NCI-H460 (cell line): ENCODE data around the gene GFPT1. TPM values are rescaled to one million over a fixed set of nuclear protein-coding genes. Genes with fewer than 3 reads are reported as not detected.
"Not testable (repeated sequence)": the region's sequence is repeated elsewhere in the genome, so short reads cannot be mapped to it uniquely, and the experiment has no call there.

Source experiments
- DNase-seq: peaks from one replicate; pipeline ENCODE4 v3.0.0-alpha.2; 2016; ENCODE audit warnings: low read depth; ENCODE audit errors: extremely low read depth
- total RNA-seq: library from RNA; depleted of rRNA; stranded (reverse); fragments of >200 nt; shearing (Covaris generic); gene quantifications from 2 replicates; pipeline ENCODE4 v1.2.3, GENCODE V29; 2014

GFPT1 gene
- total RNA-seq, 1 experiment from 2014 or later: 169 TPM

DNA sequence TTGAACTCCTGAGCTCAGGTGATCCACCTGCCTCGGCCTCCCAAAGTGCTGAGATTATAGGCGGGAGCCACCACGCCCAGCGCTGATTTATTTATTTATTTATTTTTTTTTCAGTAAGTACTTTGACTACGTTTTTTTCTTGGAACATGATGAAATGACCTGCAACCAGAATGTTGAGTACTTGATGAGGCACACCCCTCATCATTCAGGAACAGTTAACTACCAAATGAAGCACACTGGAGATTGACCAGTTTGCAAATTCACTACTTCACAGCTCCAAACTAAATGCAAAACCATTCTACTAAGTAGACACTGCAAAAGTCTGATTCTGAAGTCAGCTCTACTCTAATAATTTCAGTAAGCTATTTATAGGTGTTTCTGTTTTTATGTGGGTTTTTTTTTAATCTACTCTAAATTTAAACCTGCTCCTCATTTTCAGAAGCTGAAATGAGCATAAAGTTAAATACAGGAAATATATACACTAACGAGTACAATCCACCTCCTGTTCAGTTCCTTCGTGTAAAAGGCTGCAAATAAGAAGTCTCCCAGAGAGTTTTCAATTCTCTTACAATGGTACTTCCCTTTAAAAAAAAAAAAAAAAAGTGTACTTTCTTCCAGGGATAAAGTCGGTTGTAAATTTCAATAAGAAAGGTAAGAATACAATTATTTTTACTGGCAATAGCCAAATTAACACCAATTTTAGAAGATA is 1.4 kb downstream of the GFPT1 start:
- DNase-seq: peak; percentile 92

DNA sequence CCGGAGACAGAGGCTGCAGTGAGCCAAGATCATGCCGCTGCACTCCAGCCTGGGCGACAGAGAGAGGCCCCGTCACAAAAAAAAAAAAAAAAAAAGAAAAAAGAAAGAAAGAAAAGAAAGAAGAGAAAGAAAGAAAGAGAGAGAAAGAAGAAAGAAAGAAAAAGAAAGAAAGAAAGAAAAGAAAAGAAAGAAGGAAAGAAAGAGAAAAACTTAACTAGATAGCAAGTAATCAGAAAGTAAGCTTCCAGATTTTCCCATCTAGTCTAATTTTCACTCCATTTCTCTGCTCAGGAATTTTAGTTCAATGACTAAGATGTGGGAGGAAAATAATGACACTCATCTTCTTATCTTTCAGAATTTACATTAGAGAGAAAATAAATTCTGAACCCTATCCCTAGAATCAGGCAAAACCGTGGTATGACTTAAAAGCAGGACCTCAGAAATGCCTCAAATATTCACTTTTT is 2.4 kb downstream of the GFPT1 start:
- no peak for DNase-seq

- no peak for DNase-seq
These were observed 3.7 kb downstream of the GFPT1 start for GRCh38 chr2:69383176-69383812.

DNA sequence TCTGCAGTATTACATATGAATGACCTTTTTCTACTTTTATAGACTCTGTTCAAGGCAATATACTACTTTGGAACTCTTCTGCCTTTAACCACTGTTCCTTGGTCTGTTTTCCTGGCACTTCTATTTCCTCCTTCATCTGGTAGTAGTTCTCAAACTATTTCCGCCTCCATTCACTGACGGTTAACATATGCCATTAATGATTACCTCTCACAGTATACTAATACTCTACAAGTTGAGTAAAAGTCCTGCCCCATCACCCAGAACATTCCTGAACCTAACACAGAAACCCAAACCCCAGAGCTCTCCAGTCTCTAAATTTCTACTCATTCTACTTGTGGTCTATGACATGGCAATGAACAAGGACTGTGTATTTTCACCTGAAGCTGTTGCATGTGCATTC is 4.5 kb downstream of the GFPT1 start:
- no peak for DNase-seq

- no peak for DNase-seq
These were observed 5.7 kb downstream of the GFPT1 start for GRCh38 chr2:69381337-69381737.

DNA sequence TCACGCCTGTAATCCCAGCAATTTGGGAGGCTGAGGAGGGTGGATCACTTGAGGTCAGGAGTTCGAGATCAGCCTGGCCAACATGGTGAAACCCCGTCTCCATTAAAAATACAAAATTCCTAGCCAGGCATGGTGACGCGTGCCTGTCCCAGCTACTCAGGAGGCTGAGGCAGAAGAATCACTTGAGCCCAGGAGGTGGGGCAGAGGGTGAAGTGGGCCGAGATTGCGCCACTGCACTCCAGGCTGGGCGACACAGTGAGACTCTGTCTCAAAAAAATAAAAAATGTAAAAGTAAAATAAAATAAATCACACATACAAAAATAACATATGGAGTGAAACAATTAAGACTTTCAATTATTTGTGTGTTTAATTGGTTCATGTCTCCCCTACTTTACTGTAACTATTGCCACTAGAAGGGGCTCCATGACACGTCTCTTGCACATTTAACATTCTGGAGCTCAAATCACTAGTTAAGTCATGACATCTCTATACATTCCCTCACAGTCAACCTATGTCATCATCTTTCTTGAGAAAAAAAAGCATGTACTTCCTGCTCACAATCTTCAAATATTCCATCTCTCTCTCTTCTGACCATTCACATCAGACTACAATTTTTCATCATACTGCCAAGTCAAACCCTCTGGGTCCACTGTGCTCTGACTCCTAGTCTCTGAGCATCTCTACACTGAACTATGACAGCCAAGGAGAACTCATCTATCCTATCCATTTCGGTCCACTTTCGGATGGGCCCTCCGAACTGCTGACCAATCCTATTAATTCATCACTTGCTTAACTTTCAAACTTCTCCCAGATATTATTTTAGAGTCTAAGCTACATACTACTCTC is 6.7 kb downstream of the GFPT1 start:
- DNase-seq: no peak

- DNase-seq: no peak
These were observed 10.6 kb downstream of the GFPT1 start for GRCh38 chr2:69376403-69376802.

- peak; percentile 26 for DNase-seq
These were observed 11.3 kb downstream of the GFPT1 start for GRCh38 chr2:69375494-69376353.

DNA sequence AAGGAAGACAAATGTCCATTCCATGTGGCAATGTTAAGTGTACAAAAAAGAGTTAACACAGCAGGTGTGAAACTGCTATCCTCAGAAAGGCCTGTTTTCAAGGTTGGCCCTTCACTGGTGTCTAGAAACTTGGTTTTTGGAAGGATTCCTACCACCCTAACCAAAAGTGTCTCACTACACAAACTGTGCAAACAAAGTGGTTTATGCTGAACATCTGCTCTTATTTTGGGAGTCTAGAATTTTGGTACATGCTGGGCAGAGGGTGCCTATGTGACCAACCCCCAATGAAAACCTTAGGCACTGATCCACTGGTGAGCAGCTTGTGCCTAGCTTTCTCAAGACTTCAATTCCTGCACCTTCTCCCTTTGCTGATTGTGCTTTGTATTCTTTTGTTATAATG is 14.3 kb downstream of the GFPT1 start:
- no peak for DNase-seq

DNA sequence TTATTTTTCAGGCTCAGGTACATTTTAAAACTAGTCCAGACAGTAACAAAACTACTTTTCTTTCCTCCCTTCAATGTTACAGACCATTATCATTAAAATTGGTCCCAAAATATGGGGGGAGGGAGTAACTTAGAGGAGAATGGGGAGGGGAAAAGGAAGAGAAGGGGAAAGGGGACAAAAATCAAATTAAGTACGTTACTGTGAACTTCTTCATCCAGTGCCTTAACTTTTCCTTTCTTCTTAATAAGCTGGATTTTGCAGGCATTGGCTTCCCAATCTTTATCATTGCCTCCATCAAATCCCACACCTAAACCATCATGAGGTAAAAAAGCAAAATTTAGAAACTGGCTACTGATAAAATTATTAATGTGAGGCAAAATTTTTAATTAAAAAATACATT is 17.2 kb downstream of the GFPT1 start:
- DNase-seq: no peak

GRCh38 chr2:69368588-69368987 is 18.4 kb downstream of the GFPT1 start:
- DNase-seq: no peak

DNA sequence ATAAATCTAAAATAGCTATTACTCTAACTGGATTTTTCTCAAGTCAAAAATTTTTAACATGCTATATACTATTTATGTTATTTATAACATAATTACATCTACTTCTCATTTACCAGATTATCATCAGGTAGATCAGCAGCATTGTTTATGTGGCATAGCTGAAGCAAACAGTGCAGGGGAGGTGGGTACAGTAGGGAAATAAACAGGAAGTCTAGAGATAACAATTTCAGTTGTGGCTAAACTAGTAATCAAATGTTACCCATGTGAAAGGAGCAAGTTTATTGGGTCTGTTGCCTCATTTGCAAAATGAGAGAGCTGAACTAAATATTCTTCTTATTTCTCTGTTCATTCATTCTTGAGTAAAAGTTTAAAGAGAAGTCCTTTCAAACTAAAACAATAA is 27.7 kb downstream of the GFPT1 start:
- DNase-seq: no peak

DNA sequence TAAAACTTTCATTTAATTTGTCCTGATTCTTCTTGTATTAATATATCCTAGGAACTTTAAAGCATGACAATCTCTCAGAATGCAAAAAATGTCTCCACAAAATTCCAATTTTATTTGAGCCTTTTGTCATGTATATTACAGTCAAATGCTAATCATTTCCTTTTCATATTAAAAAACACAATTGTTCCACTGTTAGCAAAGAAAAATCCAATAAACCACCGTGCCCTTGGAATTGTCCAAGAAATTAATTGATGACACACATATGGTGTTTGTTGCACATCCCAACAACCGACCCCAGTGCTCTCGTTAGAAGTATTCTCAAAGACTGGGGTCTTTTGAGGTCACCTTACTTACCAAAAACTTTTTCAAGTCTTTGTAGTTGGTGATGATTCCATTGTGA is 28.1 kb downstream of the GFPT1 start:
- DNase-seq: no peak

- DNase-seq: no peak
These were observed 30.6 kb downstream of the GFPT1 start for GRCh38 chr2:69356471-69356870.

DNA sequence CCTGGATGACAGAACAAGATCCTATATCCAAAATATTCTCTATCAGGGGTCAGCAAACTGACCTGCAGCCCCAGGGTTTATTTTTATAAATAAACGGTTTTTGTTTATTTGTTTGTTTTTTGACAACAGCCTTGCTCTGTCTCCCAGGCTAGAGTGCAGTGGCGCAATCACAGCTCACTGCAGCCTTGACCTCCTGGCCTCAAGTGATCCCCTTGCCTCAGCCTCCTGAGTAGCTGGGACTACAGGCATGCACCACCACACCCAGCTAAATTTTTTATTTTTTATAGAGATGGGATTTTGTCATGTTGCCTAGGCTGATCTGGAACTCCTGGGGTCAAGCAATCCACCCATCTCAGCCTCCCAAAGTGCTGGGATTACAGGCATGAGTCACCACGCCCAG is 32.1 kb downstream of the GFPT1 start:
- DNase-seq: not testable (repeated sequence)

- DNase-seq: no peak
These were observed 33.7 kb downstream of the GFPT1 start for GRCh38 chr2:69353360-69353759.

- no peak for DNase-seq
These were observed 38.2 kb downstream of the GFPT1 start for GRCh38 chr2:69348781-69349180.

DNA sequence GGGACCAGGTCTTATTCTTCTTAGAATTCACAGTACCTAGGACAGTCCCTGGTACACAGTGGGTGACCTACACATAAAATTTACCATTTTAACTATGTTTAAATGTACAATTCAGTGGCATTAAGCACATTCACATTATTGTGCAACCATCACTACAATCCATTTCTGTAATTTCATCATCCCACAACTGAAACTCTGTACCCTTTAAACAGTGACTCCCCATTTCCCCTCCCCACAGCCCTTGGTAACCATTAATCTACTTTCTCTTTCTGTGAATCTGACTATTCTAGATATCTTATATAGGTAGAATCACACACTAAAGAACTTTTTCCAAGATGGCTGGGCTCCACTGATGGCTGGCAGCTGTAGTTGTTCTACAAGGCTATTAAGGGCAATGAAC is 41.6 kb downstream of the GFPT1 start:
- no peak for DNase-seq

DNA sequence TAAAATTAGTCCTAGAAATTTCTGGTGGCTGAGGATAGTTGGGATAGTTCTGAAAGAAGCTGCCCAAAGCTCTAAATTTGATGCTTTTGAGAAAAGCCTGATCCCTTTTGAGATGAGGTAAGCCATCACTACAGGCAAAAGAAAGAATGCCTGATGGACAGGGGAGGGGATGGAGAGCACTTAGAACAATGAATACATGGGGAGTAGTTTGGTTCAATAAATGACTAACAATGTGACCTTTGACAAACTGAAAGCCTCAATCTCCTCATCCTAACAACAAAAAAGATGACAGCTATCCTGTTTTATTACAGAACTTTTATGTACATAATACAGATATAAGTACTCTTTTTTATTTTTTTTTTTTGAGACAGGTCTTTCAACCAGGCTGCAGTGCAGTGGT is 42.7 kb downstream of the GFPT1 start:
- DNase-seq: no peak

DNA sequence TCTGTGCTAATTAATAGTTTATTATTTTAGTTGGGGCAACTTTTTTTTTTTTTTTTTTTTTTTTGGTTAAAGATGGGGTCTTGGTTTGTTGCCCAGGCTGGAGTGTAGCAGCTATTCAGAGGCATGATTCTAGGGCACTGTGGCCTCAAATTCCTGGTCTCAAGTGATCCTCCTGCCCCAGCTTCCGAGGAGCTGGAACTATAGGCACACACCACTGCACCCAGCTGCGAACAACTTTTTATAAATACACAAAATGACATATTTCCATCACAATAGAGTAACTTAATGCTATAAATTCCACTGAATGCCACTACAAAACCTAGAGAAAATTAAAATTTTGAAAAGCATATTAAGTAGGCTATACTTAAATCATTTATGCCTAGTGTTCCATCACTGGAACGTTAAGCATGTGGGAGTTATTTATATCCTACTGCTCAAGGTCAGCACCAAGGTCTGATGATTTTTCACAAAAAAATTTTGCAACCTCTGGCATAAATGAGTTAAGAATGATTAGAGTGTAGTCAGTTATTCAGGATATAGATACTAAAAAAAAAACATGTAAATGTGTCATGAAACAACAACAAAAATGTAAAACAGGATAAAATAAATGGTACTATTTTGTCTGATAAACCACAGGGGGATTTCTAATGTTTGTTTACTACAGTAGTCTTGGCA is 46.8 kb downstream of the GFPT1 start:
- DNase-seq: no peak
